OCI-LY1 (cell line): ENCODE results near the gene CYP2A13.
"Not testable (repeated sequence)": the region's sequence is repeated elsewhere in the genome, so short reads cannot be mapped to it uniquely, and the experiment has no call there.

ENCODE experiments used
- H2AFZ ChIP-seq: fragments of 200-600 bp; sonication (generic), shearing (Covaris generic); 2 replicates; pipeline ENCODE4 v1.6.0; 2014; ENCODE audit warnings: antibody characterized with exemption, mild to moderate bottlenecking, low read length
- H3F3A ChIP-seq: fragments of 200-600 bp; sonication (generic), shearing (Covaris generic); 2 replicates; pipeline ENCODE4 v1.6.0; 2014; ENCODE audit warnings: mild to moderate bottlenecking, antibody characterized with exemption, low read length, moderate library complexity; ENCODE audit not compliant: insufficient read depth
- H3K27ac ChIP-seq: fragments of 200-600 bp; sonication (generic); 2 replicates; pipeline ENCODE4 v1.5.1; 2014; ENCODE audit warnings: low read length, mixed run types, mild to moderate bottlenecking, low read depth; ENCODE audit not compliant: poor library complexity, severe bottlenecking
- H3K27me3 ChIP-seq: fragments of 200-600 bp; sonication (generic); 2 replicates; pipeline ENCODE4 v1.6.0; 2014; ENCODE audit warnings: antibody characterized with exemption, mild to moderate bottlenecking, low read length, moderate library complexity; ENCODE audit not compliant: insufficient read depth
- H3K36me3 ChIP-seq: fragments of 200-600 bp; sonication (generic); 2 replicates; pipeline ENCODE4 v1.6.1; 2014; ENCODE audit warnings: mild to moderate bottlenecking, antibody characterized with exemption, low read length, moderate library complexity, mixed read lengths; ENCODE audit not compliant: insufficient read depth
- H3K4me1 ChIP-seq: fragments of 200-600 bp; sonication (generic); 2 replicates; pipeline ENCODE4 v1.5.1; 2014; ENCODE audit warnings: mild to moderate bottlenecking, low read length, moderate library complexity; ENCODE audit not compliant: insufficient read depth, severe bottlenecking
- H3K4me2 ChIP-seq: fragments of 200-600 bp; sonication (generic), shearing (Covaris generic); 2 replicates; pipeline ENCODE4 v1.6.1; 2014; ENCODE audit warnings: low read length
- H3K4me3 ChIP-seq: fragments of 200-600 bp; sonication (generic); 2 replicates; pipeline ENCODE4 v1.5.1; 2014; ENCODE audit warnings: low read length, low read depth, mild to moderate bottlenecking, mixed read lengths; ENCODE audit not compliant: poor library complexity, severe bottlenecking
- H3K79me2 ChIP-seq: fragments of 200-600 bp; shearing (Covaris generic); 2 replicates; pipeline ENCODE4 v1.6.1; 2016; ENCODE audit warnings: mixed run types, low read length, mixed read lengths; ENCODE audit not compliant: insufficient read depth
- H3K9ac ChIP-seq: fragments of 200-600 bp; sonication (generic), shearing (Covaris generic); 2 replicates; pipeline ENCODE4 v1.6.1; 2014; ENCODE audit warnings: mild to moderate bottlenecking, low read length, mixed read lengths
- H3K9me2 ChIP-seq: fragments of 200-600 bp; sonication (generic), shearing (Covaris generic); 2 replicates; pipeline ENCODE4 v1.6.1; 2014; ENCODE audit warnings: low read depth, mild to moderate bottlenecking, low read length, mixed read lengths
- H3K9me3 ChIP-seq: fragments of 200-600 bp; shearing (Covaris generic); 2 replicates; pipeline ENCODE4 v1.6.1; 2014; ENCODE audit warnings: low read length, mixed read lengths
- H4K20me1 ChIP-seq: fragments of 200-600 bp; sonication (generic), shearing (Covaris generic); 2 replicates; pipeline ENCODE4 v1.6.0; 2016; ENCODE audit warnings: mild to moderate bottlenecking, low read length; ENCODE audit not compliant: insufficient read depth
- EZH2 ChIP-seq: fragments of 200-600 bp; sonication (generic), shearing (Covaris generic); IDR thresholded peaks from 2 replicates; pipeline ENCODE4 v1.8.0; 2017; ENCODE audit warnings: borderline replicate concordance, mixed run types, mild to moderate bottlenecking, antibody characterized with exemption, low read length, moderate library complexity, mixed read lengths
- TF ChIP-seq, protein P1 (sequence below): fragments of 200-600 bp; sonication (generic), shearing (Covaris generic); IDR thresholded peaks from 2 replicates; pipeline ENCODE4 v1.5.1; 2017; ENCODE audit warnings: mild to moderate bottlenecking, antibody characterized with exemption, low read length, moderate library complexity, mixed read lengths

The CYP2A13 gene

DNA sequence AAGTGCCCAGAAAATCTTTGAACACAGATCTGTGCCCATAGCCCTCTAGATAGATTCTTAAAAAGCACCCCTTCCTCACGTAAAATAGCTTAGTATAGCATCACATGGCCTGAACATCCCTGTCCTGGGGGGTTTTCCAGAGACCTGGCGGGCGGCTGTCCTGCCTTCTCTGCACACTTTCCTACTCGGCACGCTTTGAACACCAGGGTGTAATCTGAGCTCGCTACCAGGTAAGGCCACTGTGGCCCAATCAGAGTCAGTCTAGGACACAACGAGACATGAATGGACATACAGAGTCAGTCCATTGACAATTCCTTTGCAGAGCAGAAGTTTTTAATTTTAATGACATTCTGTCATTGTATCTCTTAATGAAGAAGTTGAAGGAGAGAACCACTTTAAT lies 8.1 kb downstream of the CYP2A13 start:
- Histone ChIP-seq H3K4me1 (no peaks in the 10 kb centered on the region), H3K79me2 (no peaks in the 10 kb centered on the region), H3K9me2 (no peaks in the 10 kb centered on the region), H3K36me3 (no peaks in the 10 kb centered on the region), H3K9ac (no peak overlapping the region), H3K27me3 (no peaks in the 10 kb centered on the region), H3K27ac (no peak overlapping the region), H3K4me3 (no peak overlapping the region), H4K20me1 (no peaks in the 10 kb centered on the region), H2AFZ (no peak overlapping the region), H3F3A (no peaks in the 10 kb centered on the region), H3K9me3 (no peaks in the 10 kb centered on the region), H3K4me2 (no peak overlapping the region)
- TF ChIP-seq, protein P1, sequence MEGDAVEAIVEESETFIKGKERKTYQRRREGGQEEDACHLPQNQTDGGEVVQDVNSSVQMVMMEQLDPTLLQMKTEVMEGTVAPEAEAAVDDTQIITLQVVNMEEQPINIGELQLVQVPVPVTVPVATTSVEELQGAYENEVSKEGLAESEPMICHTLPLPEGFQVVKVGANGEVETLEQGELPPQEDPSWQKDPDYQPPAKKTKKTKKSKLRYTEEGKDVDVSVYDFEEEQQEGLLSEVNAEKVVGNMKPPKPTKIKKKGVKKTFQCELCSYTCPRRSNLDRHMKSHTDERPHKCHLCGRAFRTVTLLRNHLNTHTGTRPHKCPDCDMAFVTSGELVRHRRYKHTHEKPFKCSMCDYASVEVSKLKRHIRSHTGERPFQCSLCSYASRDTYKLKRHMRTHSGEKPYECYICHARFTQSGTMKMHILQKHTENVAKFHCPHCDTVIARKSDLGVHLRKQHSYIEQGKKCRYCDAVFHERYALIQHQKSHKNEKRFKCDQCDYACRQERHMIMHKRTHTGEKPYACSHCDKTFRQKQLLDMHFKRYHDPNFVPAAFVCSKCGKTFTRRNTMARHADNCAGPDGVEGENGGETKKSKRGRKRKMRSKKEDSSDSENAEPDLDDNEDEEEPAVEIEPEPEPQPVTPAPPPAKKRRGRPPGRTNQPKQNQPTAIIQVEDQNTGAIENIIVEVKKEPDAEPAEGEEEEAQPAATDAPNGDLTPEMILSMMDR, result no peak
- TF ChIP-seq EZH2, result no peak

DNA sequence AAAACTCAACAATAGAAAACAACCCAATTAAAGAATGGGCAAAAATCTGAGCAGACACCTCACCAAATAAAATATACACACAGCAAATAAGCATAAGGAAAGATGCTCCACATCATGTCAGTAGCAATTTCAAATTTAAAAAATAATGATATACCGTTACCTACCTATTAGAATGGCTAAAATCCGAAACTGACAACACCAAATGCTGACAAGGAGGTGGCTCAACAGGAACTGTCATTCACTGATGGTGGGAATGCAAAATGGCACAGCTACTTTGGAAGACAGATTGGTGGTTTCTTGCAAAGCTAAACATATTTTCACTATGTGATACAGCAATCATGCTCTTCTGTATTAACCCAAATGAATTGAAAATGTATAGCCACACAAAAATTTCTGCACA lies 9.1 kb downstream of the CYP2A13 start:
- Histone ChIP-seq H4K20me1 (no peaks in the 10 kb centered on the region), H3K9ac (no peak overlapping the region), H3K36me3 (no peaks in the 10 kb centered on the region), H2AFZ (no peak overlapping the region), H3F3A (no peaks in the 10 kb centered on the region), H3K4me2 (no peak overlapping the region), H3K27me3 (no peaks in the 10 kb centered on the region), H3K79me2 (no peaks in the 10 kb centered on the region), H3K4me1 (no peaks in the 10 kb centered on the region), H3K4me3 (no peak overlapping the region), H3K27ac (no peak overlapping the region), H3K9me2 (no peaks in the 10 kb centered on the region), H3K9me3 (no peaks in the 10 kb centered on the region)
- TF ChIP-seq, protein P1, result no peak
- no peak for TF ChIP-seq EZH2

DNA sequence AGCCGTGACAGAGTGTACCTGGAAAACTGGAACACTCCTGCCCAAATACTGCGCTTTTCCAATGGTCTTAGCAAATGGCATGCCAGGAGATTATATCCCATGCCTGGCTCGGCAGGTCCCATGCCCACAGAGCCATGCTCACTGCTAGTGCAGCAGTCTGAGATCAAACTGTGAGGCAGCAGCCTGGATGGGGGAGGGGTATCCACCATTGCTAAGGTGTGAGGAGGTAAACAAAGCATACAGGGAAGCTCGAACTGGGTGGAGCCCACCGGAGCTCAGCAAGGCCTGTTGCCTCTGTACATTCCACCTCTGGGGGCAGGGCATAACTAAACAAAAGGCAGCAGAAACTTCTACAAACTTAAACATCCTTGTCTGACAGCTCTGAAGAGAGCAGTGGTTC lies 10.5 kb downstream of the CYP2A13 start:
- H3K9me3 ChIP-seq, result no peaks in the 10 kb centered on the region
- TF ChIP-seq, protein P1, result no peak
- TF ChIP-seq EZH2, result no peak
- H3K27me3 ChIP-seq, result no peaks in the 10 kb centered on the region
- H3K9ac ChIP-seq, result no peak overlapping the region
- no peaks in the 10 kb centered on the region for H3F3A ChIP-seq
- H3K79me2 ChIP-seq, result no peaks in the 10 kb centered on the region
- H3K4me1 ChIP-seq, result no peaks in the 10 kb centered on the region
- H3K4me3 ChIP-seq, result no peak overlapping the region
- H3K4me2 ChIP-seq, result no peak overlapping the region
- no peaks in the 10 kb centered on the region for H3K9me2 ChIP-seq
- H3K27ac ChIP-seq, result no peak overlapping the region
- H3K36me3 ChIP-seq, result no peaks in the 10 kb centered on the region
- H4K20me1 ChIP-seq, result no peaks in the 10 kb centered on the region
- H2AFZ ChIP-seq, result no peak overlapping the region

DNA sequence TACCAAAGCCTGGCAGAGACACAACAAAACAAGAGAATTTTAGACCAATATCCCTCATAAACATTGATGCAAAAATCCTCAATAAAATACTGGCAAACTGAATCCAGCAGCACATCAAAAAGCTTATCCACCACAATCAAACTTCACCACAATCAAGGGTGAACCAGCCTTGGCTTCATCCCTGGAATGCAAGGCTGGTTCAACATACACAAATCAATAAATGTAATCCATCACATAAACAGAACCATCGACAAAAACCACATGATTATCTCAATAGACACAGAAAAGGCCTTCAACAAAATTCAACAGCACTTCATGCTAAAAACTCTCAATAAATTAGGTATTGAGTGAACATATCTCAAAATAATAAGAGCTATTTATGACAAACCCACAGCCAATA lies 14.0 kb downstream of the CYP2A13 start:
- H3K79me2 ChIP-seq, H3K4me1 ChIP-seq, H3K9ac ChIP-seq, H3K4me3 ChIP-seq, H3K9me2 ChIP-seq, H4K20me1 ChIP-seq, H3F3A ChIP-seq, H3K27ac ChIP-seq, H3K9me3 ChIP-seq, H3K4me2 ChIP-seq, H3K36me3 ChIP-seq, H2AFZ ChIP-seq, H3K27me3 ChIP-seq: not testable (repeated sequence)
